SK-N-MC (cell line): ENCODE measurements around the gene SETD3.

Experiments
- DNase-seq: peaks from one replicate; pipeline ENCODE4 v3.0.0-alpha.2; 2011; ENCODE audit warnings: low read depth, low spot score
- H3K27ac ChIP-seq: fragments of 200-600 bp; sonication (generic); 2 replicates; pipeline ENCODE4 v1.5.1; 2016; ENCODE audit warnings: mixed run types
- H3K36me3 ChIP-seq: fragments of 200-600 bp; sonication (generic); 2 replicates; pipeline ENCODE4 v1.6.1; 2017; ENCODE audit warnings: antibody characterized with exemption, low read length, mixed read lengths; ENCODE audit not compliant: insufficient read depth
- H3K4me3 ChIP-seq: fragments of 200-600 bp; sonication (generic); 2 replicates; pipeline ENCODE4 v1.5.1; 2016
- H3K9ac ChIP-seq: fragments of 200-600 bp; sonication (generic); 2 replicates; pipeline ENCODE4 v1.8.0; 2017; ENCODE audit warnings: mixed run types, mixed read lengths; ENCODE audit not compliant: insufficient read length
- H3K9me3 ChIP-seq: fragments of 200-600 bp; sonication (generic); 2 replicates; pipeline ENCODE4 v1.6.1; 2017; ENCODE audit warnings: low read depth, mild to moderate bottlenecking, antibody characterized with exemption, low read length, moderate library complexity, mixed read lengths
- EZH2 ChIP-seq: fragments of 200-600 bp; sonication (generic); IDR thresholded peaks from one replicate; pipeline ENCODE4 v1.6.1; 2017; ENCODE audit warnings: antibody characterized with exemption
- FOXP2 ChIP-seq: optimal IDR thresholded peaks from 2 replicates; pipeline ENCODE3; 2011; ENCODE audit warnings: mild to moderate bottlenecking, moderate library complexity; ENCODE audit not compliant: insufficient read depth; ENCODE audit errors: extremely low read length, control extremely low read depth
- POLR2AphosphoS5 ChIP-seq: IDR thresholded peaks from 2 replicates; pipeline ENCODE4 v1.6.1; 2012; ENCODE audit warnings: mild to moderate bottlenecking, low read depth, low read length, borderline replicate concordance

Gene SETD3

GRCh38 chr14:99479906-99480869 lies at the start of gene SETD3:
Gene SETD3 (minus strand): TSS chr14:99480859. CDS start chr14:99465805, 15,054 bp downstream.
- peak within 1 kb of the TSS; percentile 93 for H3K4me3 ChIP-seq
- no peaks in the 10 kb centered on the region for H3K9me3 ChIP-seq
- DNase-seq: no peak
- TF ChIP-seq POLR2AphosphoS5: 0 out of 2 replicates have a peak, but pooled peaks have one; percentile 21
- TF ChIP-seq FOXP2: no peak
- H3K27ac ChIP-seq: peak within 1 kb of the TSS; percentile 77
- H3K36me3 ChIP-seq: no peaks in the 10 kb centered on the region
- peak within 1 kb of the TSS; percentile 94 for H3K9ac ChIP-seq

- no peak overlapping the region for H3K9ac ChIP-seq
- H3K9me3 ChIP-seq: no peaks in the 10 kb centered on the region
- H3K36me3 ChIP-seq: no peaks in the 10 kb centered on the region
- no peak overlapping the region for H3K27ac ChIP-seq
- no peak for DNase-seq
- H3K4me3 ChIP-seq: no peak overlapping the region
- TF ChIP-seq EZH2: no peak
- TF ChIP-seq POLR2AphosphoS5: no peak
- no peak for TF ChIP-seq FOXP2
Observed at GRCh38 chr14:99529899-99530298, 49.2 kb upstream of the SETD3 start.

DNA sequence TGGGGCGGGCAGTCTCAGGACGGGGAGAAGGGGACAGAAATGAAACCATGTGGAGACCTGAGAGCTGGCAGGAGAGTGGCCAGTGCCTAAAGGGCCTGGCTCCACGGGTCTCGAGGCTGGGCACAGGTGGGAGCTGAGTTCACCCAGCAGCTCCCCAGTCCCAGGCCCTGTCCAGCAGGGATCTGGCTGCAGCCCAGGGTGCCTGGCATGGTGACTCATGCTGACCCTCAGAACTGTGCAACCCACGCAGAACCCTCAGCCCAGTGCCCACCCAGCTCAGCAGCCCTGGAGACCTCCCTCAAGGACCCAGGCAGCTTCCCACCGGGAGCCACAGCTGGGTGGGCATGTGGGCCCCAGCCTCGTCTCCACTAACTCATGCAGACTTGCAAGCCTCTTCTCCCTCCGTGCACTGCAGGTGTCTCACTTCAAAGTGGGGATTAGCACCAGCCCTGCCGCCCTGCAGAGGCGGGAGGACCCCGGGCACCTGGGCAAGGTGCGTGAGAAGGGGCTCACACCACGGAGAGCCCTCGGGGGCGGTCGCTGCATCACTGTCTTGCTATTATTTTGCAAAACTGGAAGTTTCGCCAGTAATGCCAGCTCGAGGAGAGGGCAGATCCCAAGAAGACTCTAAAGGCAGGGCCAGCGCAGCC lies 46.9 kb upstream of the SETD3 start:
- no peak for DNase-seq
- no peaks in the 10 kb centered on the region for H3K9me3 ChIP-seq

GRCh38 chr14:99527026-99527425 lies 46.4 kb upstream of the SETD3 start:
- no peak overlapping the region for H3K27ac ChIP-seq
- TF ChIP-seq FOXP2 (no peak), POLR2AphosphoS5 (no peak), EZH2 (no peak)
- no peaks in the 10 kb centered on the region for H3K36me3 ChIP-seq
- H3K4me3 ChIP-seq: no peak overlapping the region
- DNase-seq: no peak
- H3K9ac ChIP-seq: no peak overlapping the region
- H3K9me3 ChIP-seq: no peaks in the 10 kb centered on the region

More for the DNA sequence above, 46.9 kb upstream of the SETD3 start:
- H3K27ac ChIP-seq: no peak overlapping the region
- H3K36me3 ChIP-seq: no peaks in the 10 kb centered on the region
- H3K4me3 ChIP-seq: no peak overlapping the region
- no peak for TF ChIP-seq FOXP2
- TF ChIP-seq POLR2AphosphoS5: no peak
- no peak for TF ChIP-seq EZH2
- H3K9ac ChIP-seq: no peak overlapping the region

GRCh38 chr14:99525699-99526080 lies 45.0 kb upstream of the SETD3 start:
- H3K4me3 ChIP-seq: no peak overlapping the region
- no peak overlapping the region for H3K27ac ChIP-seq
- TF ChIP-seq FOXP2: no peak
- TF ChIP-seq EZH2: no peak
- no peak overlapping the region for H3K9ac ChIP-seq
- no peaks in the 10 kb centered on the region for H3K36me3 ChIP-seq
- no peak for DNase-seq
- no peaks in the 10 kb centered on the region for H3K9me3 ChIP-seq

GRCh38 chr14:99524804-99525698 lies 44.4 kb upstream of the SETD3 start:
- Histone ChIP-seq H3K36me3 (no peaks in the 10 kb centered on the region), H3K4me3 (no peak overlapping the region), H3K9me3 (no peaks in the 10 kb centered on the region), H3K27ac (peak overlapping the region; percentile 46; the same call in 1 of the 2 replicates), H3K9ac (no peak overlapping the region)
- TF ChIP-seq POLR2AphosphoS5 (no peak), FOXP2 (no peak), EZH2 (no peak)
- DNase-seq: no peak

- no peaks in the 10 kb centered on the region for H3K9me3 ChIP-seq
- no peak for DNase-seq
- TF ChIP-seq EZH2 (no peak), POLR2AphosphoS5 (no peak), FOXP2 (no peak)
- no peak overlapping the region for H3K27ac ChIP-seq
- no peak overlapping the region for H3K4me3 ChIP-seq
- no peaks in the 10 kb centered on the region for H3K36me3 ChIP-seq
- H3K9ac ChIP-seq: no peak overlapping the region
Observed at GRCh38 chr14:99524091-99524661, 43.5 kb upstream of the SETD3 start.

DNA sequence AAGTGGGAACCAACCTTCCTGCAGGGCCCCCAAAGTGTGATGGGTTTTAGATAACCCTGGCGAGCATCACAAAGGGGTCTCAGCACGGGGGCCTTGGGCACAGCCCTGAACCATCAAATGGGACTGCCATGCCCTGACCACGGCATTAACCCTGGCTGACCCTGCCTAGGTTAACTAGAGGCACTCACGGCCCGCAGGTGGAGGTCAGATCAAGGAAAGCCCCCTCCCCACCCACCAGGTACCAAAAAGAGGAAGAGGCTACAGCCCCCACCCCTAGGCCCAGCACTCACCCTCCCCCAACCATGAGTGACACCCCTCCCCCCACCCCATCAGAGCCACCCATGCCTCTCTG lies 43.0 kb upstream of the SETD3 start:
- no peak for DNase-seq
- H3K27ac ChIP-seq: no peak overlapping the region
- TF ChIP-seq POLR2AphosphoS5 (no peak), FOXP2 (no peak), EZH2 (no peak)
- no peak overlapping the region for H3K9ac ChIP-seq
- no peaks in the 10 kb centered on the region for H3K9me3 ChIP-seq
- H3K36me3 ChIP-seq: no peaks in the 10 kb centered on the region
- H3K4me3 ChIP-seq: no peak overlapping the region
